GM19455 (cell line): ENCODE measurements around the gene CHD2.
"Not testable (repeated sequence)": the region's sequence is repeated elsewhere in the genome, so short reads cannot be mapped to it uniquely, and the experiment has no call there.

ENCODE experiments used
- ATAC-seq: cut with Tn5 transposase; IDR thresholded peaks from one replicate; pipeline ENCODE4 v1.9.1; 2021; ENCODE audit not compliant: unreplicated experiment

The CHD2 gene

GRCh38 chr15:92904722-92905571, 4.8 kb downstream of the CHD2 start:
- no peak for ATAC-seq

- no peak for ATAC-seq
These were observed 5.9 kb downstream of the CHD2 start for GRCh38 chr15:92906020-92906419.

DNA sequence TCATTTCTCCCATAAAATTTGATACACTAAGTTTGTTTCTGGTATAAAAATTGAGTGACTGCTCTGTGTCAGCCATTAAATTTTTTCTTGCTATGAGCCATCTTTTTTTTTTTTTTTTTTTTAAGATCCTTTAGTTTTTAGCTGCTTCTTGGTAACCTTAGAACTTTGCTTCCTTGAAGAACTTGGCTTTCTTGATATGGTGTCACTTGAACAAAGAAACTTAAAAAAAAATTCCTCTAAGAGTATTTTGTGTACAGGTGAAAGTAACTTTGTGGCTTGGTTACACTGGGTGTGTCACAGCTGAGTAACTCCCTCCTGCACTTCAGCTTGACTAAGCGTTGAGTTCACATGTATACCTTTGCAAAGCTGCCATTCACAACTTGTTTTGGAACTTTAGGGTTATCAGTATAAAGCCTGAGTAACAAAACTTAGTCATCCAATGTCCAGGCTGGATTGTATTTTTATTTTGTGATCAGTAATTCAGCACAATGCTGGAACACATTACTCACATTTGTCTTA, 6.5 kb downstream of the CHD2 start:
- no peak for ATAC-seq

DNA sequence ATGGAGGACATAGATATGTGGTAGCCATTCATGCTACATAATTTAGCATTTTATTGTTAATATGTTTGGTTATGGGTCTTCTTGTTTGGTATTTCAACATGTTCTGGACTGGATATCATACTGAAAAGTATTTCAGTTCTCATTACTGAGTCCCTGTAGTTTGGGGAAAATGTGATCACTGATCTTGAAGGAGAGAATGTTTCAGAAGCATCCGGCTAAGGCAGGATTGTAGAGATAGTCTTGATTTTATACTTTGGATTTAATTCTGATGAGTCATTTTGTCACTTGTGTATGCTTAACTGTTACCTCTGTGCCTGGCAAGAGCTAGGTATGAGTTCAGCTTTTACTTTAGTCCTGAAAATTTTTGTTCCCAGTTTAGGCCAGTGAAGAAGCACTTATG, 7.1 kb downstream of the CHD2 start:
- ATAC-seq: no peak

GRCh38 chr15:92907896-92908712, 8.0 kb downstream of the CHD2 start:
- ATAC-seq: no peak

- no peak for ATAC-seq
These were observed 8.6 kb downstream of the CHD2 start for GRCh38 chr15:92908713-92909057.

DNA sequence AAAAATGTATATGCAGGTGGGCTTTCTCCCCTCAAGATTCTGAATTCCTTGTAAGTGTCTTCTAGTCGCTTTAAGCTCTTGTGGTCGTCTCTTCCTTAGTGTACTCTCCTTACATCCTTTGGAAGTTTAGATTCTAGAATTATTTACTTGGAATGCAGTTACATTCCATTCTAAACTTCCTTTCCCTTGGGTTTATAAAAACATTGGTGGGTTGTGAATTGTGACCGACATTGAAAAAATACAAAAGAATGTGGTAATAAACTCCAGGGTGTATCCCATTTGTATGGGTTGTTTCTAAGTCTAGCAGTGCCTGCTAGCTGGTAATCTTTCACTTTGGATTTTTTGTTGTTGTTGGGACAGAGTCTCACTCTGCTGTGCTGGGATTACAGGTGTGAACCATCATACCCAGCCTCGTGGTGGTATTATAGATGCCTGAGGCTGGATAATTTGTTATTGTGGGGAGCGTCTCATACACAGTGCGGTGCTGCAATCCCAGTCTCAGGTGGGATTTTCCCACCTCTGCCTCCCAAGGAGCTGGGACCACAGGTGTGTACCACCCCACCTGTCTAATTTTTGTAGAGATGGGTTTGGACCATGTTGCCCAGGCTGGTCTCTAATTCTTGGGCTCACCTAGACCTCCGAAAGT, 9.1 kb downstream of the CHD2 start:
- ATAC-seq: no peak

DNA sequence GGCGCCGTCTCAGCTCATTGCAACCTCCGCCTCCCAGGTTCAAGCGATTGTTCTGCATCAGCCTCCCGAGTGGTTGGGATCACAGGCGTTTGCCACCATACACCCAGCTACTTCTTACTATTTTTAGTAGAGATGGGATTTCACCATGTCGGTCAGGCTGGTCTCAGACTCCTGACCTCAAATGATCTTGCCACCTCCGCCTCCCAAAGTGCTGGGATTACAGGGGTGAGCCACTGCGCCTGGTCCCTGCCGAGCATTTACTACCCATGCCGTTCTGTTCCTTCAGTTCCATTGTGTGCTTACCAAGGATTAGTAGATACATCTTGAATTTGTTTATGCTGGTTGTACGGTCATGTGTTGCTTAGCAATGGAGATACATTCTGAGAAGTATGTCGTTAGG, 10.3 kb downstream of the CHD2 start:
- no peak for ATAC-seq

GRCh38 chr15:92914103-92914499, 14.0 kb downstream of the CHD2 start:
- no peak for ATAC-seq

- no peak for ATAC-seq
These were observed 14.7 kb downstream of the CHD2 start for GRCh38 chr15:92914768-92915221.

- ATAC-seq: no peak
These were observed 15.8 kb downstream of the CHD2 start for GRCh38 chr15:92915766-92916435.

- ATAC-seq: peak; percentile 43
These were observed 17.7 kb downstream of the CHD2 start for GRCh38 chr15:92917598-92918407.

DNA sequence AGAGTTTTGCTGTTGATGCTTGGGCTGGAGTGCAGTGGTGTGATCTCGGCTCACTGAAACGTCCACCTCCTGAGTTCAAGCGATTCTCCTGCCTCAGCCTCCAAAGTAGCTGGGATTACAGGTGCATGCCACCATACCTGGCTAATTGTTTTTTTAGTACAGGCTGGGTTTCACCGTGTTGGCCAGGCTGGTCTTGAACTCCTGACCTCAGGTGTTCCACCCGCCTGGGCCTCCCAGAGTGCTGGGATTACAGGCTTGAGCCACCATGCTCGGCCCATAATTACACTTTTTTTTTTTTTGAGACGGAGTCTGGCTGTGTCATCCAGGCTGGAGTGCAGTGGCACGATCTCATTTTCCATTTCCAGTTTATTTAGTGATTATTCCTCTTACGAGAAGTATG, 18.8 kb downstream of the CHD2 start:
- ATAC-seq: not testable (repeated sequence)

DNA sequence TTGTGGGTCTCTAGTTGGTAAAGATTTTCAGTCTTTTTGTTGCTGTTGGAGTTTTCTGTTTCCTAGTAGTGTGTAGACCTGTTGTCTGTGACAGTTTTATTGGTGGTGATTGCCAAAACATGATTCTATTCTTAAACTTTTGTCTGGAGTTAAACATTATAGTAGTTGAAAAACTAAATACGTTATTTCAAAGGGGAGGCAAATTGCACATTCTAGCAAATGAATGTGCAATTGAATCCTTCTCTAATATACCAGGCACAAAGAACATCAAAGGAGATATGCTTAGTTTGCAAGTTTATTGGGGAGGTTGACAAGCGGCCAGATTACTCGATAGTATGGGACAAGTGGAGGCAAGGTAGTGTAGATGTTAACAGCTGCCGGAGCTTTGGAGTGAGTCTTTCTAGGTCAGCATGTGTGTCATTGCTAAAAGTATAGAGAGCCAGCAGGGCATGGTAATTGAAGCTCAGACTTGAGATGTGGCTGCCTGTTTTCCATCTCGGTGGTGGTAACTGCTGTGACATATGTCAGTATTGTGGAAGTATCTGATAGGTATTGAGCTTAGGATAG, 20.6 kb downstream of the CHD2 start:
- no peak for ATAC-seq

DNA sequence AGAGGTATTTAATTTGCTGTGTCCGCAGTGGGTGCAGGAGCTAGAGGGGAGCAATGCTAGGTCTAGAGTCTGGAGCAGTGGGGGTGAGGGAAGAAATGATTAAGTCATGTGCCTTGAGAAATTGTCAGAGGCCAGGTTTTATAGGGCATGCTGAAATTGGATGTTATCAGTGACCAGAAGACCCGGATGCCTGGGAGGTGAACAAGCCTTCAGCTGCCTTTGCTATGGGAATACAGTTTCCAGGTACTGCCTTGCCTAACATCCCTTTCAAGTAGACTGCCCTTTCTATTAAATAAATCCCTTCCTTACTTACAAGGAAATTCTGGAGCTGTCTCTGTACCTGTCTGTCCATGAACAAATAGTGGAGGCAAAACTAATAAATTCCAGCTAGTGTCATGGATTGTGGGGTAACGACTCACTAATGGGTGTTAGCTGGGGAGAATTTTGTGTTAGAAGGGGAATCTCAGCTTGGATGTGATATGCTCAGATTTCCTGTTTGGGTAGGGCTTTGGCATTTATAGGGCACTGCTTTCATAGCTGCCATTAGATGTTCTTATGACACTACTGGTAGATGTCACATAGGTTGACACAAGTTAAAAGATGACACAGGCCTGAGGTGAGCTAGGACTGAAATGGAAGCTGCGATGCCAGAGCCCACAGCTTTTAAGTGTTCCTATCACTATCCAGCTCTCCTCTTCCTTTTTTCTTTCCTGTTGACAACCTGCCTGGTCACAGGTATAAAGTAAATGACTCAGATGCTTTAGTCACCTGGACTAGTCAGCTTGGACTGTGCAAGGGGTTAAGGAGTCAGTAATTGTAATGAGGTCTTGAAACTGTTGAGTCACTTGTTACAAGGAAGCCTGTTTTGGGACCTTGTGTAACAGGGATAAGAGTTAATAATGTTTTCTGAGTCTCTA, 21.3 kb downstream of the CHD2 start:
- no peak for ATAC-seq

DNA sequence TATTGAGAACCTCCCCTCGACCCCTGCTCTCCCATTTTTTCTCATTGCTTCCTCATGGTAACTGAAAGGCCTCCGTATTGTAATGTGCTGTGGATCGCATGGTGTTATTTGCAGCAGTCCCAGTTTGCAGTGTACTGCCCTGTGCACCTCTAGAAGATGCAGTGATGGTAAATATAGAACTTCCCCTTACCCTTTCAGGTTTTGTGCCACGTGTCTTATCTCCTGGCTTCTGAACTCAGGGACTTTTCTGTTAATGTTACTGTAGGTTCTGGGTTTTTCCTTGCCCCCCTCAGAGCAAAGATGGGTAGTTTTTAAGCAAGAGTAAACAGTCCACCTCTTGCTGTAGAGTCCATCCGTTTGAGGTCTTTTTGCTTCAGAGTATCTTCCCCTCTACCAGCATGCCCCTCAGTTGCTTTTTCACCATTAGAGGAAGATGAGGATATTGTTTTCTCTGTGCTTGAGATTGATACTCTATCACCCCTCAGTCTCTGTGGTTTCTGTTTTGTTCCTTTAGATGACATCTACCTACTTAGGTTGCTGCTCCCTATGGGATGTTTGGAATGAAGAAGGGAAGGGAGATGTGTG, 22.4 kb downstream of the CHD2 start:
- no peak for ATAC-seq

DNA sequence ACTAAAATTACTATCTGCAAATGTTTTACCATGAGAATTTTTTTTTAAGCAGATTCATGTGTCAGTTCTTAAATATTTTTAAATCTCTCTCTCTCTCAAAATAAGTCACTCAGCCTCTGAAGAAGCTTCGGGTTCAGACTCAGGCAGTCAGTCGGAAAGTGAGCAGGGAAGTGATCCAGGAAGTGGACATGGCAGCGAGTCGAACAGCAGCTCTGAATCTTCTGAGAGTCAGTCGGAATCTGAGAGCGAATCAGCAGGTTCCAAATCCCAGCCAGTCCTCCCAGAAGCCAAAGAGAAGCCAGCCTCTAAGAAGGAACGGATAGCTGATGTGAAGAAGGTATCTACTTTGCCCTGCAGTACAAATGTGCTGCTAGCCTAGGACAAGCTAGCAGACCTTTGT, 24.1 kb downstream of the CHD2 start:
- no peak for ATAC-seq

- no peak for ATAC-seq
These were observed 25.3 kb downstream of the CHD2 start for GRCh38 chr15:92925454-92925853.
